A673 (cell line): ENCODE data around the gene MX2. TPM values are rescaled to one million over a fixed set of nuclear protein-coding genes. Genes with fewer than 3 reads are reported as not detected.

Experiments
- BruUV-seq: library from RNA; stranded (reverse); fragments of 400-500 nt; replicated peaks from 2 replicates; lab custom pipeline; 2021; lab: Mats Ljungman, UMichigan
- CTCF ChIA-PET: fragments of 300-600 bp; sonication (Branson Sonifier 250); formaldehyde crosslinking; loops from one replicate; lab custom pipeline; 2022; ENCODE audit warnings: antibody characterized with exemption; lab: Charles Lee
- POLR2A ChIA-PET: fragments of 300-600 bp; sonication (Branson Sonifier 250); formaldehyde crosslinking; loops from one replicate; lab custom pipeline; 2022; ENCODE audit warnings: antibody characterized with exemption; ENCODE audit not compliant: low non-redundant PET; lab: Charles Lee
- DNase-seq: peaks from one replicate; pipeline ENCODE4 v3.0.0-alpha.2; 2015; ENCODE audit warnings: low spot score
- H3K27ac ChIP-seq: fragments of 200-600 bp; sonication (generic); 2 replicates; pipeline ENCODE4 v1.5.1; 2016; ENCODE audit warnings: mixed run types, low read depth, mild to moderate bottlenecking, mixed read lengths, antibody characterized with exemption, low read length; ENCODE audit not compliant: poor library complexity, severe bottlenecking
- H3K27me3 ChIP-seq: fragments of 200-600 bp; sonication (generic); replicated peaks from 2 replicates; pipeline ENCODE4 v1.6.1; 2017; ENCODE audit warnings: mixed run types, low read depth, mild to moderate bottlenecking, mixed read lengths, antibody characterized with exemption, low read length; ENCODE audit not compliant: insufficient read depth, poor library complexity
- H3K36me3 ChIP-seq: fragments of 200-600 bp; sonication (generic); 2 replicates; pipeline ENCODE4 v1.6.1; 2016; ENCODE audit warnings: mixed run types, mild to moderate bottlenecking, mixed read lengths, antibody characterized with exemption, low read length; ENCODE audit not compliant: insufficient read depth, poor library complexity, severe bottlenecking
- H3K4me1 ChIP-seq: fragments of 200-600 bp; sonication (generic); 2 replicates; pipeline ENCODE4 v1.6.1; 2017; ENCODE audit warnings: mixed run types, mild to moderate bottlenecking, mixed read lengths, antibody characterized with exemption, low read length; ENCODE audit not compliant: insufficient read depth, poor library complexity, severe bottlenecking
- H3K4me3 ChIP-seq: fragments of 200-600 bp; sonication (generic); 2 replicates; pipeline ENCODE4 v1.5.1; 2016; ENCODE audit warnings: low read depth, mixed run types, mild to moderate bottlenecking, mixed read lengths, low read length; ENCODE audit not compliant: poor library complexity, severe bottlenecking
- H3K9me3 ChIP-seq: fragments of 200-600 bp; sonication (generic); 2 replicates; pipeline ENCODE4 v1.6.1; 2016; ENCODE audit warnings: mixed run types, low read depth, mild to moderate bottlenecking, mixed read lengths, antibody characterized with exemption, low read length; ENCODE audit not compliant: poor library complexity, severe bottlenecking
- CTCF ChIP-seq: fragments of 300-800, 200-600 bp; sonication (generic); conservative IDR thresholded peaks from 2 replicates; pipeline ENCODE4 v1.5.1; 2017; ENCODE audit warnings: low read depth, mild to moderate bottlenecking, antibody characterized with exemption, low read length, moderate library complexity, mixed read lengths
- EZH2 ChIP-seq: fragments of 200-600 bp; sonication (generic); IDR thresholded peaks from 2 replicates; pipeline ENCODE4 v1.6.1; 2017; ENCODE audit warnings: borderline replicate concordance, low read depth, mild to moderate bottlenecking, mixed read lengths, antibody characterized with exemption, low read length; ENCODE audit not compliant: poor library complexity, severe bottlenecking
- intact Hi-C: fragments of 100-400 bp; cut with micrococcal nuclease; formaldehyde crosslinking; loops from one replicate; pipeline ENCODE4 v1.10.0; 2022; ENCODE audit not compliant: unreplicated experiment
- total RNA-seq: library from RNA; stranded (reverse); gene quantifications from 2 replicates; pipeline ENCODE4 v1.2.3, GENCODE V29; 2021

Gene MX2
- total RNA-seq, 1 experiment from 2014 or later: not detected

GRCh38 chr21:41407541-41408460 is 46.0 kb downstream of the MX2 start:
- DNase-seq: no peak
- H3K4me3 ChIP-seq: no peak overlapping the region
- BruUV-seq: no TSS peak

GRCh38 chr21:41410361-41410760 is 48.5 kb downstream of the MX2 start:
- no peak for TF ChIP-seq CTCF
- no peak for TF ChIP-seq EZH2
- no peak overlapping the region for H3K4me3 ChIP-seq
- no peaks in the 10 kb centered on the region for H3K27me3 ChIP-seq
- POLR2A ChIA-PET: no interaction called here
- no peaks in the 10 kb centered on the region for H3K4me1 ChIP-seq
- H3K36me3 ChIP-seq: no peaks in the 10 kb centered on the region
- DNase-seq: no peak
- no TSS peak for BruUV-seq
- no peak overlapping the region for H3K27ac ChIP-seq
- H3K9me3 ChIP-seq: no peaks in the 10 kb centered on the region
- CTCF ChIA-PET: no interaction called here
- intact Hi-C loops: no loop called here

More at GRCh38 chr21:41407541-41408460, 46.0 kb downstream of the MX2 start:
- Histone ChIP-seq H3K27me3 (no peaks in the 10 kb centered on the region), H3K36me3 (no peaks in the 10 kb centered on the region), H3K9me3 (no peaks in the 10 kb centered on the region), H3K4me1 (no peaks in the 10 kb centered on the region), H3K27ac (no peak overlapping the region)
- TF ChIP-seq EZH2 (no peak), CTCF (no peak)
- POLR2A ChIA-PET: no interaction called here
- intact Hi-C loops: no loop called here
- CTCF ChIA-PET: no interaction called here

GRCh38 chr21:41410767-41411448 is 49.1 kb downstream of the MX2 start:
- no TSS peak for BruUV-seq

More at GRCh38 chr21:41410767-41411448, 49.1 kb downstream of the MX2 start:
- H3K27me3 ChIP-seq: no peaks in the 10 kb centered on the region
- H3K4me3 ChIP-seq: no peak overlapping the region
- TF ChIP-seq EZH2: no peak
- no peak for TF ChIP-seq CTCF
- POLR2A ChIA-PET: no interaction called here
- intact Hi-C loops: no loop called here
- H3K27ac ChIP-seq: no peak overlapping the region
- CTCF ChIA-PET: interaction anchor here (0.6 kb wide), 1 partner anchor 65 kb away, joined by 4 read pairs; no protein-coding TSS in a partner anchor
- DNase-seq: peak; percentile 28
- H3K4me1 ChIP-seq: no peaks in the 10 kb centered on the region
- no peaks in the 10 kb centered on the region for H3K36me3 ChIP-seq
- H3K9me3 ChIP-seq: no peaks in the 10 kb centered on the region
